Measurements from ENCODE around the gene BAHCC1. TPM values are rescaled to one million over a fixed set of nuclear protein-coding genes. Genes with fewer than 3 reads are reported as not detected.

The BAHCC1 gene
- total RNA-seq, 6 donors from 2014 or later, result 8.2 to 81.7 (median 21.0) TPM

GRCh38 chr17:81489998-81490992 lies 95.0 kb downstream of the BAHCC1 start:
- ATAC-seq (ENCODE audit: low FRiP score in 2 of 2), result no peak
- WGBS, 2 donors, result 67% methylated on average over 10 to 14 of the region's 14 CpGs
- no peaks in the 10 kb centered on the region for H3K27me3 ChIP-seq
- peaks cover 8 to 27% (median 15%) of the 10 kb centered on the region in 4 donors for H3K4me1 ChIP-seq
- no peaks in the 10 kb centered on the region for H3K36me3 ChIP-seq
- no peak overlapping the region for H3K4me3 ChIP-seq
- H3K27ac ChIP-seq, result no peak overlapping the region
- no peaks in the 10 kb centered on the region for H3K9me3 ChIP-seq
- peak in 1 of 2 donors; percentile 39 for DNase-seq
- TF ChIP-seq CTCF (IDR thresholded peaks at IDR 0.05), result no peak
- no peak for TF ChIP-seq POLR2A (IDR thresholded peaks at IDR 0.05)
- TF ChIP-seq POLR2AphosphoS5 (IDR thresholded peaks at IDR 0.05), result no peak
- TF ChIP-seq EP300 (IDR thresholded peaks at IDR 0.05), result no peak

- Histone ChIP-seq H3K4me3 (no peak overlapping the region), H3K27me3 (no peaks in the 10 kb centered on the region), H3K27ac (no peak overlapping the region), H3K36me3 (no peaks in the 10 kb centered on the region), H3K4me1 (peaks cover 8 to 27% (median 15%) of the 10 kb centered on the region in 4 donors), H3K9me3 (no peaks in the 10 kb centered on the region)
- TF ChIP-seq EP300 (IDR thresholded peaks at IDR 0.05) (no peak), CTCF (IDR thresholded peaks at IDR 0.05) (no peak), POLR2AphosphoS5 (IDR thresholded peaks at IDR 0.05) (no peak), POLR2A (IDR thresholded peaks at IDR 0.05) (no peak)
- DNase-seq (peak in 1 of 2 donors; percentile 57), ATAC-seq (ENCODE audit: low FRiP score in 2 of 2) (no peak)
- WGBS, 2 donors, result 35 to 43% methylated on average over 4 to 5 of the region's 5 CpGs
These were observed 95.9 kb downstream of the BAHCC1 start for GRCh38 chr17:81491181-81491581.

- no peak for TF ChIP-seq EP300 (IDR thresholded peaks at IDR 0.05)
- TF ChIP-seq CTCF (IDR thresholded peaks at IDR 0.05), result no peak
- TF ChIP-seq POLR2A (IDR thresholded peaks at IDR 0.05), result no peak
- TF ChIP-seq POLR2AphosphoS5 (IDR thresholded peaks at IDR 0.05), result no peak
- H3K4me1 ChIP-seq, result peaks cover 8 to 27% (median 15%) of the 10 kb centered on the region in 4 donors
- H3K4me3 ChIP-seq, result no peak overlapping the region
- no peak overlapping the region for H3K27ac ChIP-seq
- no peak for ATAC-seq (ENCODE audit: low FRiP score in 2 of 2)
- DNase-seq, result no peak
- H3K9me3 ChIP-seq, result no peaks in the 10 kb centered on the region
- no peaks in the 10 kb centered on the region for H3K36me3 ChIP-seq
- WGBS, 2 donors, result 25 to 52% methylated on average over 3 to 4 of the region's 5 CpGs
- H3K27me3 ChIP-seq, result no peaks in the 10 kb centered on the region
These were observed 96.5 kb downstream of the BAHCC1 start for GRCh38 chr17:81491761-81492160.

- no peak overlapping the region for H3K4me3 ChIP-seq
- H3K27me3 ChIP-seq, result no peaks in the 10 kb centered on the region
- no peaks in the 10 kb centered on the region for H3K36me3 ChIP-seq
- WGBS, 2 donors, result 64 to 67% methylated on average over 16 to 18 of the region's 18 CpGs
- no peaks in the 10 kb centered on the region for H3K9me3 ChIP-seq
- ATAC-seq (ENCODE audit: low FRiP score in 2 of 2) (no peak), DNase-seq (no peak)
- H3K4me1 ChIP-seq, result peaks cover 8 to 27% (median 15%) of the 10 kb centered on the region in 4 donors
- TF ChIP-seq EP300 (IDR thresholded peaks at IDR 0.05) (no peak), CTCF (IDR thresholded peaks at IDR 0.05) (no peak), POLR2A (IDR thresholded peaks at IDR 0.05) (no peak), POLR2AphosphoS5 (IDR thresholded peaks at IDR 0.05) (no peak)
- H3K27ac ChIP-seq, result no peak overlapping the region
These were observed 96.9 kb downstream of the BAHCC1 start for GRCh38 chr17:81492202-81492601.
